ENCODE measurements around the gene ARMH1. TPM values are rescaled to one million over a fixed set of nuclear protein-coding genes. Genes with fewer than 3 reads are reported as not detected.

ARMH1 gene
- total RNA-seq, 1 experiment from 2014 or later, result 0.15 TPM

GRCh38 chr1:44719318-44719717, 44.8 kb downstream of the ARMH1 start:
- H3K9me3 ChIP-seq (ENCODE audit: low read length), result no peaks in the 10 kb centered on the region
- no peak for ATAC-seq
- TF ChIP-seq EZH2 (IDR thresholded peaks at IDR 0.05; ENCODE audit: low read length, unreplicated experiment) (no peak), EZH2phosphoT487 (IDR thresholded peaks at IDR 0.05; ENCODE audit: borderline replicate concordance, low read length) (no peak), CTCF (conservative IDR thresholded peaks at IDR 0.05; ENCODE audit: low read depth, low read length) (no peak)
- ChIA-PET POLR2A (ENCODE audit: unreplicated experiment) (interaction anchor here (0.6 kb wide), 1 partner anchor 11 kb away, joined by 7 read pairs; no protein-coding TSS in a partner anchor), CTCF (no interaction called here)
- intact Hi-C loops (cut with micrococcal nuclease), result no loop called here
- H3K27me3 ChIP-seq (ENCODE audit: low read length), result no peaks in the 10 kb centered on the region
- no peaks in the 10 kb centered on the region for H3K79me2 ChIP-seq (ENCODE audit: low read length)
- no peaks in the 10 kb centered on the region for H3K9me2 ChIP-seq (replicated peaks; ENCODE audit: low read length)
- no peak overlapping the region for H3K9ac ChIP-seq (ENCODE audit: low read length)
- H3K4me2 ChIP-seq (ENCODE audit: low read length), result no peak overlapping the region
- peaks cover 3% of the 10 kb centered on the region for H3F3A ChIP-seq (ENCODE audit: low read length, unreplicated experiment)
- no peak overlapping the region for H3K4me3 ChIP-seq (ENCODE audit: low read length)
- no TSS peak for BruUV-seq (replicated peaks)
- H4K20me1 ChIP-seq (ENCODE audit: low read length), result no peaks in the 10 kb centered on the region
- H2AFZ ChIP-seq (ENCODE audit: low read length), result no peak overlapping the region
- no peak for DNase-seq
- no peaks in the 10 kb centered on the region for H3K4me1 ChIP-seq (ENCODE audit: insufficient read depth, low read length)
- H3K36me3 ChIP-seq (ENCODE audit: low read depth, low read length), result no peaks in the 10 kb centered on the region
- H3K27ac ChIP-seq (ENCODE audit: low read length), result no peak overlapping the region

- Histone ChIP-seq H3K4me3 (ENCODE audit: low read length) (no peak overlapping the region), H3K4me1 (ENCODE audit: insufficient read depth, low read length) (no peaks in the 10 kb centered on the region), H3K4me2 (ENCODE audit: low read length) (no peak overlapping the region), H2AFZ (ENCODE audit: low read length) (no peak overlapping the region), H3K9me3 (ENCODE audit: low read length) (no peaks in the 10 kb centered on the region), H3K36me3 (ENCODE audit: low read depth, low read length) (no peaks in the 10 kb centered on the region), H4K20me1 (ENCODE audit: low read length) (no peaks in the 10 kb centered on the region), H3K79me2 (ENCODE audit: low read length) (no peaks in the 10 kb centered on the region), H3F3A (ENCODE audit: low read length, unreplicated experiment) (peaks cover 3% of the 10 kb centered on the region), H3K27ac (ENCODE audit: low read length) (no peak overlapping the region), H3K27me3 (ENCODE audit: low read length) (no peaks in the 10 kb centered on the region), H3K9ac (ENCODE audit: low read length) (no peak overlapping the region), H3K9me2 (replicated peaks; ENCODE audit: low read length) (no peaks in the 10 kb centered on the region)
- intact Hi-C loops (cut with micrococcal nuclease), result no loop called here
- no TSS peak for BruUV-seq (replicated peaks)
- no peak for ATAC-seq
- TF ChIP-seq EZH2phosphoT487 (IDR thresholded peaks at IDR 0.05; ENCODE audit: borderline replicate concordance, low read length), result no peak
- no peak for TF ChIP-seq CTCF (conservative IDR thresholded peaks at IDR 0.05; ENCODE audit: low read depth, low read length)
- no peak for TF ChIP-seq EZH2 (IDR thresholded peaks at IDR 0.05; ENCODE audit: low read length, unreplicated experiment)
- CTCF ChIA-PET, result no interaction called here
- POLR2A ChIA-PET (ENCODE audit: unreplicated experiment), result no interaction called here
- no peak for DNase-seq
Observed at GRCh38 chr1:44720281-44720680, 45.8 kb downstream of the ARMH1 start.

GRCh38 chr1:44721485-44722361, 47.2 kb downstream of the ARMH1 start:
- Histone ChIP-seq H3K4me1 (ENCODE audit: insufficient read depth, low read length) (peaks cover 3% of the 10 kb centered on the region), H3K9me2 (replicated peaks; ENCODE audit: low read length) (no peaks in the 10 kb centered on the region), H3K27ac (ENCODE audit: low read length) (peak overlapping the region; percentile 70), H3K79me2 (ENCODE audit: low read length) (no peaks in the 10 kb centered on the region), H3K36me3 (ENCODE audit: low read depth, low read length) (no peaks in the 10 kb centered on the region), H3K9ac (ENCODE audit: low read length) (peak overlapping the region; percentile 44), H3K9me3 (ENCODE audit: low read length) (no peaks in the 10 kb centered on the region), H3K4me3 (ENCODE audit: low read length) (no peak overlapping the region), H3K4me2 (ENCODE audit: low read length) (no peak overlapping the region), H4K20me1 (ENCODE audit: low read length) (no peaks in the 10 kb centered on the region), H3K27me3 (ENCODE audit: low read length) (no peaks in the 10 kb centered on the region), H3F3A (ENCODE audit: low read length, unreplicated experiment) (peaks cover 3% of the 10 kb centered on the region), H2AFZ (ENCODE audit: low read length) (no peak overlapping the region)
- peak; percentile 86 for DNase-seq
- intact Hi-C loops (cut with micrococcal nuclease), result no loop called here
- BruUV-seq (replicated peaks), result TSS peak; percentile 100
- ChIA-PET CTCF (interaction anchor here (0.6 kb wide), 1 partner anchor 9 kb away, joined by 4 read pairs; the partner anchor contains the start of gene RNU5D-1), POLR2A (ENCODE audit: unreplicated experiment) (interaction anchor here (0.5 to 1.6 kb wide), 7 partner anchors 8 to 951 kb away, joined by 3 to 16 read pairs (median 3); partner anchors contain the start of genes ARMH1 and TMEM53)
- ATAC-seq, result peak; percentile 93
- TF ChIP-seq EZH2phosphoT487 (IDR thresholded peaks at IDR 0.05; ENCODE audit: borderline replicate concordance, low read length) (no peak), CTCF (conservative IDR thresholded peaks at IDR 0.05; ENCODE audit: low read depth, low read length) (no peak), EZH2 (IDR thresholded peaks at IDR 0.05; ENCODE audit: low read length, unreplicated experiment) (no peak)

Measured in PC-3 (cell line).